Panc1 (cell line): ENCODE results near the gene TP53RK. TPM values are rescaled to one million over a fixed set of nuclear protein-coding genes. Genes with fewer than 3 reads are reported as not detected.

ENCODE experiments used
- ATAC-seq: fragments of 200-7000 bp; cut with Tn5 transposase; 2 replicates; pipeline ENCODE4 v1.9.1; 2020; ENCODE audit warnings: mild to moderate bottlenecking, moderate library complexity
- BruUV-seq: library from RNA; stranded (reverse); fragments of 400-500 nt; replicated peaks from 2 replicates; lab custom pipeline; 2021; lab: Mats Ljungman, UMichigan
- CTCF ChIA-PET: fragments of 300-600 bp; sonication (Branson Sonifier 250); formaldehyde crosslinking; loops from one replicate; lab custom pipeline; 2022; ENCODE audit warnings: antibody characterized with exemption; lab: Charles Lee
- POLR2A ChIA-PET: fragments of 300-600 bp; sonication (Branson Sonifier 250); formaldehyde crosslinking; loops from one replicate; lab custom pipeline; 2022; ENCODE audit warnings: antibody characterized with exemption; lab: Charles Lee
- DNase-seq: peaks from one replicate; pipeline ENCODE4 v3.0.0-alpha.2; 2010; ENCODE audit warnings: low read depth, low spot score
- H3K27ac ChIP-seq: 2 replicates; pipeline ENCODE4 v1.5.1; 2011; ENCODE audit warnings: mild to moderate bottlenecking, low read length, inconsistent platforms
- H3K27me3 ChIP-seq: fragments of 200-500 bp; sonication (Bioruptor generic); 2 replicates; pipeline ENCODE4 v1.6.0; 2014; ENCODE audit warnings: low read length, inconsistent platforms; ENCODE audit not compliant: control insufficient read depth, insufficient read depth
- H3K36me3 ChIP-seq: fragments of 200-500 bp; sonication (Bioruptor generic); 2 replicates; pipeline ENCODE4 v1.5.1; 2014; ENCODE audit warnings: inconsistent platforms, mild to moderate bottlenecking, low read length, moderate library complexity; ENCODE audit not compliant: control insufficient read depth, insufficient read depth
- H3K4me1 ChIP-seq: 2 replicates; pipeline ENCODE4 v1.5.1; 2011; ENCODE audit warnings: inconsistent platforms, mild to moderate bottlenecking, low read length, moderate library complexity; ENCODE audit not compliant: control insufficient read depth, insufficient read depth
- H3K4me3 ChIP-seq, 2 experiments: 2 replicates each; pipeline ENCODE4 v1.5.1; 2011 to 2012; ENCODE audit warnings: low read depth in 2 of 2, low read length in 2 of 2, mild to moderate bottlenecking in 2 of 2, inconsistent platforms in 1 of 2, moderate library complexity in 1 of 2
- H3K9me3 ChIP-seq: fragments of 200-500 bp; sonication (Bioruptor generic); 2 replicates; pipeline ENCODE4 v1.5.1; 2014; ENCODE audit warnings: low read depth, mild to moderate bottlenecking, inconsistent platforms, low read length, moderate library complexity; ENCODE audit not compliant: control insufficient read depth, insufficient read depth
- POLR2AphosphoS5 ChIP-seq: IDR thresholded peaks from 2 replicates; pipeline ENCODE4 v1.6.1; 2012; ENCODE audit warnings: mild to moderate bottlenecking, low read depth, low read length, moderate library complexity
- REST ChIP-seq, 2 experiments: IDR thresholded peaks; 2 replicates each; pipeline ENCODE4 v1.6.1; 2011 to 2012; ENCODE audit warnings: low read depth in 2 of 2, control low read depth in 1 of 2, low read length in 1 of 2, mild to moderate bottlenecking in 1 of 2, moderate library complexity in 1 of 2; ENCODE audit not compliant: insufficient read depth in 1 of 2
- SIN3A ChIP-seq: IDR thresholded peaks from 2 replicates; pipeline ENCODE4 v1.6.1; 2012; ENCODE audit warnings: low read depth, mild to moderate bottlenecking, low read length, moderate library complexity, borderline replicate concordance; ENCODE audit not compliant: insufficient read depth
- TCF7L2 ChIP-seq: IDR thresholded peaks from 2 replicates; pipeline ENCODE4 v1.6.1; 2011; ENCODE audit warnings: mild to moderate bottlenecking, low read depth, low read length, inconsistent platforms
- in situ Hi-C: cut with HindIII; loops from 2 replicates; pipeline ENCODE4 v1.10.0; 2016; ENCODE audit warnings: low sequenced_read_pairs, low pct_unique_long_range_greater_than_20kb
- intact Hi-C: fragments of 100-400 bp; cut with micrococcal nuclease; formaldehyde crosslinking; loops from one replicate; pipeline ENCODE4 v1.10.0; 2022; ENCODE audit not compliant: unreplicated experiment
- total RNA-seq: library from RNA; stranded (reverse); gene quantifications from one replicate; pipeline ENCODE4 v1.2.1, GENCODE V29; 2021; ENCODE audit not compliant: unreplicated experiment
- TF ChIP-seq, protein P1 (sequence below): fragments of 450-650 bp; IDR thresholded peaks from 2 replicates; pipeline ENCODE4 v1.5.1; 2017; ENCODE audit warnings: mild to moderate bottlenecking

The TP53RK gene
- total RNA-seq, 1 experiment from 2014 or later, result 13.7 TPM

DNA sequence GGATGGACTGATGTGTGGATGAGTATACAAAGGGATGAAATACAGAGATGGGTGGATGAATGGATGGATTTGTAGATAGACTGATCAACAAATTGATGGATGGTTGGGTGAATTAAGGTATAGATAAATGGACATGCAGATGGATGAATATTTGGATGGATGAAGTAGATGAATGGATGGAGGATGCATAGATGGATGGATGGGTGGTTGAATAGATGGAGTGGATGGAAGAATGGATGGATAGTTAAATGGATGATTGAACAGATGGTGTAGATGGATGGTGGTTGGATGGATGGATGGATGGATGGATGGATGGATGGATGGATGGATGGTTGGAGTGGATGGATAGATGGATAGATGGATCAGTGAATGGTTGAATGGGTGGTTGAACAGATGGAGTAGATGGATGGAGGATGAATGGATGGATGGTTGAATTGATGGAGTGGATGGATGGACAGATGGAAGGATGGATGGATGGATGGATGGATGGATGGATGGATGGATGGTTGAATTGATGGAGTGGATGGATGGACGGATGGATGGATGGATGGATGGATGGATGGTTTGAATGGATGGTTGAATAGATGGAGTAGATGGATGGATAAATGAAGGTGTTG lies 35.2 kb upstream of the TP53RK start:
- no peaks in the 10 kb centered on the region for H3K36me3 ChIP-seq
- TF ChIP-seq, protein P1, sequence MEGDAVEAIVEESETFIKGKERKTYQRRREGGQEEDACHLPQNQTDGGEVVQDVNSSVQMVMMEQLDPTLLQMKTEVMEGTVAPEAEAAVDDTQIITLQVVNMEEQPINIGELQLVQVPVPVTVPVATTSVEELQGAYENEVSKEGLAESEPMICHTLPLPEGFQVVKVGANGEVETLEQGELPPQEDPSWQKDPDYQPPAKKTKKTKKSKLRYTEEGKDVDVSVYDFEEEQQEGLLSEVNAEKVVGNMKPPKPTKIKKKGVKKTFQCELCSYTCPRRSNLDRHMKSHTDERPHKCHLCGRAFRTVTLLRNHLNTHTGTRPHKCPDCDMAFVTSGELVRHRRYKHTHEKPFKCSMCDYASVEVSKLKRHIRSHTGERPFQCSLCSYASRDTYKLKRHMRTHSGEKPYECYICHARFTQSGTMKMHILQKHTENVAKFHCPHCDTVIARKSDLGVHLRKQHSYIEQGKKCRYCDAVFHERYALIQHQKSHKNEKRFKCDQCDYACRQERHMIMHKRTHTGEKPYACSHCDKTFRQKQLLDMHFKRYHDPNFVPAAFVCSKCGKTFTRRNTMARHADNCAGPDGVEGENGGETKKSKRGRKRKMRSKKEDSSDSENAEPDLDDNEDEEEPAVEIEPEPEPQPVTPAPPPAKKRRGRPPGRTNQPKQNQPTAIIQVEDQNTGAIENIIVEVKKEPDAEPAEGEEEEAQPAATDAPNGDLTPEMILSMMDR, result no peak
- no peaks in the 10 kb centered on the region; the same call in 1 of the 2 replicates for H3K9me3 ChIP-seq
- intact Hi-C loops (no loop called here), in situ Hi-C loops (no loop called here)
- no peak overlapping the region for H3K4me3 ChIP-seq
- no peak overlapping the region for H3K27ac ChIP-seq
- ATAC-seq (no peak), DNase-seq (no peak)
- H3K4me1 ChIP-seq, result no peaks in the 10 kb centered on the region
- ChIA-PET POLR2A (no interaction called here), CTCF (no interaction called here)
- H3K27me3 ChIP-seq, result no peaks in the 10 kb centered on the region
- BruUV-seq, result no TSS peak

DNA sequence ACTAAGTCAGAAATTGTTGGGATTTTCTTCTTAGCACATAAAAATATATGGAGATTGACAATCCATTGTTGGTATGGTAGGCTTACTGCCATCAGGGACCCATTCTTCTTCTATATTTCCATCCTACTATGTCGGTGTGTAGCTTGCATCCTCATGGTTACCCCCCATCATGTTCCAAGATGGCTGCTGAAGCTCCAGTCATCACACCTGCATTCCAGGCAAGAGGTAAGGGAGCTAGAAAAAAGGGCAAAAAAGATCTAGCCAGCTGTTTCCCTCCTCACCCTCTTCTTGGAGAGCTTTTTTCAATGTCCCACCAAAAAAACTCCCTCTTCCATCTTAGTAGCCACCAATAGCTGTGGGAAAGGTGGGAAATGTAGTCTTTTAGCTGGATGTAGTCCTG lies 33.8 kb upstream of the TP53RK start:
- intact Hi-C loops, result no loop called here
- Histone ChIP-seq H3K27ac (no peak overlapping the region), H3K36me3 (no peaks in the 10 kb centered on the region), H3K4me1 (no peaks in the 10 kb centered on the region), H3K27me3 (no peaks in the 10 kb centered on the region), H3K4me3 (no peak overlapping the region), H3K9me3 (no peaks in the 10 kb centered on the region; the same call in 1 of the 2 replicates)
- DNase-seq, result no peak
- ChIA-PET POLR2A (no interaction called here), CTCF (no interaction called here)
- no TSS peak for BruUV-seq
- TF ChIP-seq REST (IDR thresholded peaks at IDR 0.05; ENCODE audit: insufficient read depth in 1 of 2, low read depth in 2 of 2, low read length in 1 of 2) (no peak), SIN3A (no peak), TCF7L2 (no peak), POLR2AphosphoS5 (no peak)
- TF ChIP-seq, protein P1, result no peak
- in situ Hi-C loops, result no loop called here
- no peak for ATAC-seq
